ENCODE measurements around the gene XPNPEP2.

DNA sequence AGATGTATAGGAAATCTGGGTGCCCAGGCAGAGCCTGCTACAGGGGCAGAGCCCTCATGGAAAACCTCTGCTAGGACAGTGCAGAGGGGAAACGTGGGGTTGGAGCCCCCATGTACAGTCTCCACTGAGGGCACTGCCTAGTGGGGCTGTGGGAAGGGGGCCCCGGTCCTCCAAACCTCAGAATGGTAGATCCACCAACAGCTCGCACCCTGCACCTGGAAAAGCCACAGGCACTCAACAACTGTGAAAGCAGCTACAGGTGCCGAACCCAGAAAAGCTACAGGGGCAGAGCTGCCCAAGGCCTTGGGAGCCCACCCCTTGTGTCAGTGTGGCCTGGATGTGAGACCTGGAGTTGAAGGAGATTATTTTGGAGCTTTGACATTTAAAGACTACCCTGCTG lies 5.4 kb upstream of the XPNPEP2 start:
- TF ChIP-seq, protein P1, sequence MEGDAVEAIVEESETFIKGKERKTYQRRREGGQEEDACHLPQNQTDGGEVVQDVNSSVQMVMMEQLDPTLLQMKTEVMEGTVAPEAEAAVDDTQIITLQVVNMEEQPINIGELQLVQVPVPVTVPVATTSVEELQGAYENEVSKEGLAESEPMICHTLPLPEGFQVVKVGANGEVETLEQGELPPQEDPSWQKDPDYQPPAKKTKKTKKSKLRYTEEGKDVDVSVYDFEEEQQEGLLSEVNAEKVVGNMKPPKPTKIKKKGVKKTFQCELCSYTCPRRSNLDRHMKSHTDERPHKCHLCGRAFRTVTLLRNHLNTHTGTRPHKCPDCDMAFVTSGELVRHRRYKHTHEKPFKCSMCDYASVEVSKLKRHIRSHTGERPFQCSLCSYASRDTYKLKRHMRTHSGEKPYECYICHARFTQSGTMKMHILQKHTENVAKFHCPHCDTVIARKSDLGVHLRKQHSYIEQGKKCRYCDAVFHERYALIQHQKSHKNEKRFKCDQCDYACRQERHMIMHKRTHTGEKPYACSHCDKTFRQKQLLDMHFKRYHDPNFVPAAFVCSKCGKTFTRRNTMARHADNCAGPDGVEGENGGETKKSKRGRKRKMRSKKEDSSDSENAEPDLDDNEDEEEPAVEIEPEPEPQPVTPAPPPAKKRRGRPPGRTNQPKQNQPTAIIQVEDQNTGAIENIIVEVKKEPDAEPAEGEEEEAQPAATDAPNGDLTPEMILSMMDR (IDR thresholded peaks at IDR 0.05) = no peak
- TF ChIP-seq, protein P2, sequence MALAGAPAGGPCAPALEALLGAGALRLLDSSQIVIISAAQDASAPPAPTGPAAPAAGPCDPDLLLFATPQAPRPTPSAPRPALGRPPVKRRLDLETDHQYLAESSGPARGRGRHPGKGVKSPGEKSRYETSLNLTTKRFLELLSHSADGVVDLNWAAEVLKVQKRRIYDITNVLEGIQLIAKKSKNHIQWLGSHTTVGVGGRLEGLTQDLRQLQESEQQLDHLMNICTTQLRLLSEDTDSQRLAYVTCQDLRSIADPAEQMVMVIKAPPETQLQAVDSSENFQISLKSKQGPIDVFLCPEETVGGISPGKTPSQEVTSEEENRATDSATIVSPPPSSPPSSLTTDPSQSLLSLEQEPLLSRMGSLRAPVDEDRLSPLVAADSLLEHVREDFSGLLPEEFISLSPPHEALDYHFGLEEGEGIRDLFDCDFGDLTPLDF (CRISPR knock-in tag; IDR thresholded peaks at IDR 0.05) = no peak
- TF ChIP-seq, protein P3, sequence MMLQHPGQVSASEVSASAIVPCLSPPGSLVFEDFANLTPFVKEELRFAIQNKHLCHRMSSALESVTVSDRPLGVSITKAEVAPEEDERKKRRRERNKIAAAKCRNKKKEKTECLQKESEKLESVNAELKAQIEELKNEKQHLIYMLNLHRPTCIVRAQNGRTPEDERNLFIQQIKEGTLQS (CRISPR knock-in tag; conservative IDR thresholded peaks at IDR 0.05) = no peak
- TF ChIP-seq TEAD4 (CRISPR knock-in tag; IDR thresholded peaks at IDR 0.05) = no peak
- TF ChIP-seq, protein P4, sequence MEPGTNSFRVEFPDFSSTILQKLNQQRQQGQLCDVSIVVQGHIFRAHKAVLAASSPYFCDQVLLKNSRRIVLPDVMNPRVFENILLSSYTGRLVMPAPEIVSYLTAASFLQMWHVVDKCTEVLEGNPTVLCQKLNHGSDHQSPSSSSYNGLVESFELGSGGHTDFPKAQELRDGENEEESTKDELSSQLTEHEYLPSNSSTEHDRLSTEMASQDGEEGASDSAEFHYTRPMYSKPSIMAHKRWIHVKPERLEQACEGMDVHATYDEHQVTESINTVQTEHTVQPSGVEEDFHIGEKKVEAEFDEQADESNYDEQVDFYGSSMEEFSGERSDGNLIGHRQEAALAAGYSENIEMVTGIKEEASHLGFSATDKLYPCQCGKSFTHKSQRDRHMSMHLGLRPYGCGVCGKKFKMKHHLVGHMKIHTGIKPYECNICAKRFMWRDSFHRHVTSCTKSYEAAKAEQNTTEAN (CRISPR knock-in tag; IDR thresholded peaks at IDR 0.05) = no peak
